Measurements from ENCODE around the gene MACROD2. TPM values are rescaled to one million over a fixed set of nuclear protein-coding genes. Genes with fewer than 3 reads are reported as not detected.

The MACROD2 gene
- total RNA-seq, 1 donor from 2014 or later: 1.6 TPM

DNA sequence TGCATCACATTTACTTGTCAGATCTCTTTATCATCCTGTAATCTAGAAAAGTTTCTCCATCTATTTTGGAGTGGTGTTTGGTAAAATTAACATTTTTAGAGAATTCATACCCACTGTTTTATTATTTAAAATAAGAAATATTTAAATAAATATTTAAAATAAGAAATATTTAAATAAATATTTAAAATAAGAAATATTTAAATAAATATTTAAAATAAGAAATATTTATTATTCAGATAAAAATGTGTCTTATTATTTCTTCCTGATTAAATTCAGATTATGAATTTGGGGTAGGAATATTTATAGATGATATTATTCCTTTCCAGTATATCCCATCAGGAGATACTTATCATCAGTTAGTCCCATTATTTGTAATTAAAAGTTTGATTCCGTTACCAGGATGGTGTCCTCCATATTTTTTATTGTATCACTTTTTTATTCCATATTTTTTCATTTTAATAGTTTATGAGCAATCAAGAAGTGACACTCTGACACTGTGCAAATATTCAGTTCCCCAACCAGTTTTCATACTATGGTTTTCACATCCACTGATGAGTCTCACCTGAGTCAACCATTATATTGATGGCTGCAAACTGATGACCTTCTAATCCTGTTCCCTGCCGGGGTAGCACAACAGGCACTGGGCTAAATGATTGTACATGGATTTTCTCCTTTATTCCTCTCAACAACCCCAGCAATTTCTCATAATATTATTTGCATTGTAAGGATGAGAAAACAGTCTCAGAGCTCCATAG lies 1555.0 kb downstream of the MACROD2 start:
- no peak for DNase-seq (ENCODE audit: low spot score)
- intact Hi-C loops (cut with DNase I): no loop called here

DNA sequence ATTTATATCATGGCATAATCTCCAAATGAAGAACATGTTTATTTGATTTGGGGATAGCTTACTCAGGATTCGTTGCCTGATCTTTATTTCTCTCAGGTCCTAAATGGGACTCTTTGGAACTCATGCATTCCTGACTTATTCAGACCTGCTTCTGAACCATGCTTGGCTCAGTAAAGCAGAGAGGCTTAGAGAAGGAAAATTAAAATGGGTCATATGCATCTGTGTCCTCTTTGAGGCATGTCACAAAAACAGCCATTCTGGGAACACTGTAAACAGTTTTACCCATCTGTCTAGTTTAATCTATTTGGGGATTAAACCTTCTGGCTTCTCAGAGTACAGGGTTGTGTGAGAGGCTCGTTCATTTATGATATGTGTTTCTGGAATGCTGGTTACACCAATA lies 1560.6 kb downstream of the MACROD2 start:
- intact Hi-C loops (cut with DNase I): no loop called here
- DNase-seq (ENCODE audit: low spot score): no peak

DNA sequence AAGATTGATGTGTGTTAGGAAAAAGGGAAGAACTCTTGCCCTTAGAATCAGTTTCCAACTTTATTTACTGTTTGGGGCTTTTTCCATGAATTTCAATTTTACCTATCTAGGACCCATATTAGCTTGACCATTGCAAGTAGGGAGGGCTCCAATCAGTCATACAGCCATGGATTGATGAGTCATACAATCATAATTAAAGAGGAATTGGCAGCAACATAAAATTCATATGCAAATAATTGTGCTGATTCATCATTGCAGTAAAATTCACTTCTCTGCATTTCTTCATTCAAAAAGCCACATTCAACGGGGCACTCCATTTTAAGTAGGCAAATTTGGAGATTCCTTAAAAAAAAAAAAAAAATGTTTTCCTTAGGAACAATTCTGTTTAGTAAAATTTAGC lies 1561.6 kb downstream of the MACROD2 start:
- no peak for DNase-seq (ENCODE audit: low spot score)
- intact Hi-C loops (cut with DNase I): no loop called here

DNA sequence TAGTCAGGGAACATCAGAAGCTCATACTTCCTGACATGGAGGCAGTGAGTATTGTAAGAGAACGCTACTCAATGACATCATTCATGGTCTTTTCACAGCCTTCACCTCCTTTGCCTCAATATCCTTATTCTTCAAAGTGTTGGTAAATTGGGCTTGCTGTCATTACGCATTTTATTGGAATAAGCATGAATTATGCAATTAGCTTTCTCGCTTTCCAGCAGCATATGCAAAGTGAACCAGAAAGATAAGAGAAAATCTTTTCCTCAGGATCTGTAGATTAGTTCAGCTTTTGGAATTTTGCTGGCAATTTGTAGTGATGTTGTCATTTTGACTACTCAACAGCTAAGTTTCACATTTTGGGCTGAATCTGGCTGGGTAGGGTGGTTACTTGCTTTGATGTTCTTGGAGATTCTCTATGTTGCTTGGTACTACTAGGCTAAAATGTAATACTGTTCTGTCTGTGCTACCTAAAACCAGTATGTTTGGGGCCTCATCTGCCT lies 1565.8 kb downstream of the MACROD2 start:
- intact Hi-C loops (cut with DNase I): no loop called here

DNA sequence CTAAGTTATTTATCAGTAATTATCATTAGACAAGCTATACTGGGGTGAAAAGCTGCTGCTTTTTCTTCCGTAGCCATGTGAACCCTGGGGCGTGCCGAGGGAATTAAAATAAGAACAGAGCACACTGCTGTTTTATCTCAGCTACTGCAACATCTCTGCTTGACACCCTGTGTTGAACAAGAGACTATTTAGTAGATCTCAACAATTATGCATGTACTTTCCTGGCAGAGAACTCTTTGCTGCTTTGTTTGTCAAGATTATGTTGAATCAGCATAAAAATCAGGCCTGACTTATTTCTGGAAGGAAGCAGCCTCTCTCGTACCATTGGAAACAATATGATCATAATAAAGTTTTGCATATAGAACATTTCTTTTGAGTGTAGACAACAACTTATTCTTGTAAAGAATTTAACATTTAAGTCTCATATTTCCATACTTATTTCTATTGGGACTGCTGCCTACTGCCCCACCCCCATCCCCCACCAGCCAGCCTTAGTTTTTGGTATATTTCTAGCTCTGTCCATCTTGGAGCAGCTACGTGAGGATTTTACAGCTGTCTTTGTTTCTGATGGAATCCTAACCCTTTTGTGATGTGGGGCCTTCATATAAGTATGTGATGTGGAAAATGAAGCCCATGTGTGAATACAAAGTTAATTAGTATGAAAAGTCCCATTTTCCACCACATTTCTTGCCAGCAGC lies 1566.5 kb downstream of the MACROD2 start:
- intact Hi-C loops (cut with DNase I): no loop called here

More for the DNA sequence above, 1565.8 kb downstream of the MACROD2 start:
- DNase-seq (ENCODE audit: low spot score): no peak

DNA sequence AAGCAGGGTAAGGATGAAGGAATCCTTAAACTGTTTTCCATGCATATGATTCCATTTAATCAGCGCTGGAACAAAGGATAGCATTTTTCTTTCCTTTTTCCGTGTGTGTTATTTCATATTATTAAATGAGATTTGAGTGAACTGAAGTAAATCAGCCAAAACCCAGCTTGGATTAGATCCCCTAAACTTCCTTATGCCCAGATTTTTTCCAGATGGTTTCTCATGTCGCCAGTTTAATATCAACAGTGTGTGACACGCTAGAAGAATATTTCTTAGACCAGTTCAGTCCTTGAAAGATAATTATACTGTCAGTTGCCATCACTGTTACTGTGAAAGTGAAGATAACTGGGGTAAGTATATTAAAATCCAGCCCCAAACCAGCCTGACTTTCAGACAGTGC lies 1568.5 kb downstream of the MACROD2 start:
- DNase-seq (ENCODE audit: low spot score): no peak
- intact Hi-C loops (cut with DNase I): no loop called here

More for the DNA sequence above, 1566.5 kb downstream of the MACROD2 start:
- DNase-seq (ENCODE audit: low spot score): no peak

DNA sequence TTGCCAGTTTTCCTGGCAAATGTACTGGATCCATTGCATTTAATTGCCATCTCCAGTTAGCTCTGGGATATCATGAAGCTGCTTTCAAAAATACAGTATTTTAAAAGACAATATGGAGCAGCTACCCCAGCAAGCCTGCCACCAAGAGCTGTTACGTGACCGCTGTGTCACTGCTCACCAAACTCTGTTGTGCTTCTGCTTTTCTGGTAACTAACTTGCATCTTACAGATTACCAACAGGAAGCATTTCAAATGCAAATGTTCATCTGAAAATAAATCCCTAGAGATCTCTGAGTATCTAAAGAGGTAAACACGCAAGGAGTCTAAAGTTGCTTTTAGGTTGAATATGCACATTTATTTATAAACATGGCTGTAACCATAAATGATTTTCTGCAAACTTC lies 1569.7 kb downstream of the MACROD2 start:
- DNase-seq (ENCODE audit: low spot score): no peak
- intact Hi-C loops (cut with DNase I): no loop called here

DNA sequence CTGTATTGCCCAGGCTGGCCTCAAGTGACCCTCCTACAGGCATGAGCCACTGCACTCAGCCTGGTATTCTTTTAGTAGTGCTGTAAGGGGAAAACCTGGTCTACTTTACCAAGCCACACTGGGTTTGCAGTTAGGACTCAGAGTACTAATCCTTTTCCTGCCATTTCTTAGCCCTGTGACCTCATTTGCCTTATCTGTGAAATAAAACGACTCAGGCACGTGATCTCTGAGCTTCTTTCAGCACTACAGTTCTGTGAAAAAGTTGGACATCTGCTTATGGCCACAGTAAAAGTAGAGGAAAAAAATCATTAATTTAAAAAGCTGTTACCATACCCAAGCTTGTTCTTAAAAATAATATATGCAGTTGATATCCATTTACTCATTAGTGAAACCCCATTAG lies 1570.5 kb downstream of the MACROD2 start:
- no peak for DNase-seq (ENCODE audit: low spot score)
- intact Hi-C loops (cut with DNase I): no loop called here

DNA sequence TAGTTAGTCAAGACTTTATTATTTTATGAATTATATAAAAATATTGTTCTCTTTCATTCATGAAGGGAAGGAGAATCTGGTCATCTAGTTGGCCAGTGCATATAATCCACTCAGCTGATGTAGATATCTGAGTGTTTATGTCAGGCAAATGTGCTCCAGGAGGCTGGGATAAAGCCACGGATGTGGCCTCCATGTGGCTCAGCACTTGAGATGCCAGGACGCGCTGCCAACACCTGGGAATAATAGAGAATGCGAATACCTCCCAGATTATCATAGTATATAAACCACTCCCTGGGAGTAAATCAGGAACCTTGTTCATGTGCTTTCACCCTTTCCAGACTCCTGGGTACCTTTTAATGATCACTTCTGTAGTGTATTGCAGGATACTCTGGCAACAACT lies 1571.9 kb downstream of the MACROD2 start:
- intact Hi-C loops (cut with DNase I): no loop called here
- DNase-seq (ENCODE audit: low spot score): no peak

DNA sequence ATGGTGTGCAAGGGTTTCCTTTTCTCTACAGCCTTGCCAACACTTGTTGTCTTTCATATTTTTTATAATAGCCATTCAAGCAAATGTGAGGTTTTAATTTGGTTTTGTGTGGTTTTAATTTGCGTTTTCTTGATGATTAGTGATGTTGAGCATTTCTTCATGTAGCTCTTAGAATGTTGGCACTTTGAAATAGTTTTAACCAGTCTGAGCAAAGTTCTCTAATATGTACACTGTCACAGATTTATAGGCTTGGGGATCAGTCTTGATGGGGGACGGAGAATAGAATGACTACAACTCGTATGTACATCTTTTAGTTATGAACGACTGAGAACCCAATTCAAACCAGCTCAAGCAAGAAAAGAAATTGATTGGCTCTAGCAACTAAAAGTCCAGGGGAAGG lies 1574.8 kb downstream of the MACROD2 start:
- DNase-seq (ENCODE audit: low spot score): no peak
- intact Hi-C loops (cut with DNase I): no loop called here

DNA sequence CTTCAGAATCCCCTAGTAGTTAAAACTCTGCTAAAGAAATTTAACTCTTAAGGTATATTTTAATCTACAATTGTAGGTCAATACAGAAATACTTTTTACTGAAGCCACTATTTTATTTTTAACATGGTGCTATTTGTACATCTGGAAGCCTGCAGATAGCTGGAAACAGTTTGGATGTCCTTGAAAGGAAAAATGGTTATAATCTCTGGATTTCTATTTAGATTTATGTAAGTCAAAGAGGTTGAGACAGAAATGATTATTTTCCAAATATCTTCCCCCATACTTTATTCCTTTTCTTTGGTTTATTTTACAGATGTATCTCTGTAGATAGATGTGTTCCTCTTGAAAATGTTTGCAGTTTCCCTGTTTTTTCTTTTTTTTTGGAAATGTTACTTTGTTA lies 1575.7 kb downstream of the MACROD2 start:
- DNase-seq (ENCODE audit: low spot score): no peak
- intact Hi-C loops (cut with DNase I): no loop called here

DNA sequence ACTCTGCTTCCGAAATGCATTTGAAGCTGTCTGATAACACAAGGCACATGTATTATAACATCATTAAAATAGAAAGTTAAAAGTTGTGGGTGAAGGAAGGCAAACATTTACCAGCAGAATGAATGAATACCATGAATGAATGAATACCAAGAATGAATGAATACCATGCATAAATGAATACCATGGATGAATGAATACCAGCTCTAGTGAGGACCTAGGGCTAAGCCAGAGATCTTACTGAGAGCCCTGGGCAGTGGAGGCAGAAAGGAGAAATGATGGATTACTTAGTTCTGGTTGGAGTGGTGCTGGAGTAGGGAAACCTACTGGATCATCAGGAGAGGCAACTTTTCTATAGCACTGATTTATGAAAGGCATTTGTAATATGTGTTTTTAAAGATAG lies 1579.9 kb downstream of the MACROD2 start:
- intact Hi-C loops (cut with DNase I): no loop called here

DNA sequence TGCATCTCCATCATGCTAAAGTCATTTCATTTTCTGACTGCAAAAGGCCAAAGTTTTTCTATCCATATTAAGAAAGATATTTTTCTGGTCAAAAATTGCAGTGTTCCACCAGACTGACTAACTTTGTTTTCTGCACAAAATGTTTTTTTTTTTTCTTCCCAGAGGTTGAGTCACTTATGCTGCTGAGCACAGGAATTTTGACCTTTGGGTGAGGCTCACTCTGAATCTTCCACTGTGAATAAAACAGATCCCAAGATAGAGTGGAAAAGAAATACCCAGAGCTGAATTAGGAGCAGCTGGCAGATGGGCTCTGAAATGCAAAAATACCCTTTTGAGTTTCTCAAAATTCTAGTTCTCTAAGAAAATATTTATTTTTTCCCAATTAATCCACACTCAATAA lies 1581.1 kb downstream of the MACROD2 start:
- DNase-seq (ENCODE audit: low spot score): no peak
- intact Hi-C loops (cut with DNase I): no loop called here

More for the DNA sequence above, 1579.9 kb downstream of the MACROD2 start:
- DNase-seq (ENCODE audit: low spot score): no peak

DNA sequence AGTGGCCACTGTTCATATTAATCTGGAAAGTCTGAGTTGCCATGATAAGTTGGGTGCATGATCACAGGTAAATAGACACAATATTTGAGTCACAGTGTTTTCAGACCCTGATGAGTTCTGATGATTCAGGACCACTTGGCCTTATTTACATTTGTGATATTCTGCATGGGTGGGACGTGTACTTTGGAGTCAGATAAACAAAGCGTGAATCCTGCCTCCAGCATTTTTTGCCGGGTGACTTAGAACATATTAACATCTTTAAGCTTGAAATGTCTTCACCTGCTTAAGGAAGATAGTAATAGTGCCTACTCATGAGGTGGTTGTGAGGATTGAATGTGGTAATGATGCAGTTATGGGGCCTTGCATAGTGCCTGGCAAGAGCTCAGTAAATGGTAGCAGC lies 1582.8 kb downstream of the MACROD2 start:
- no peak for DNase-seq (ENCODE audit: low spot score)
- intact Hi-C loops (cut with DNase I): no loop called here

DNA sequence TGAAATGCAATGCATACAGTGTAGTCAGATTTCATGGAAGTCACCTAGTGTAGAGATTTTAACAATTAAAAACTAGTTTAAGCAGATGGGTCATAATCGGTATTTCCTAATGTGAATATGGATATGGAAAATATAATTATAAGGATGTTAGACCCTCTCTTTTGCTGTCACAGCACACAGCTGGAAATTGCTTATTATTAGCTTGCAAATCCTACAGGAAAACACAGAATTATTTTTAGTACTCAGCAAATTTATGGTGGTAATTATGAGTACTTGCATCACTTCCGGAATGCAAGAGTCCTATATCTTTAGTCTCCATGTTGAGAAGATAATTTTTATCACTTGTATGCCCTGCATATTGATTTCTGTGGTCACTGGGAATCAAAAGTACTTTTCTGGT lies 1584.4 kb downstream of the MACROD2 start:
- intact Hi-C loops (cut with DNase I): no loop called here

DNA sequence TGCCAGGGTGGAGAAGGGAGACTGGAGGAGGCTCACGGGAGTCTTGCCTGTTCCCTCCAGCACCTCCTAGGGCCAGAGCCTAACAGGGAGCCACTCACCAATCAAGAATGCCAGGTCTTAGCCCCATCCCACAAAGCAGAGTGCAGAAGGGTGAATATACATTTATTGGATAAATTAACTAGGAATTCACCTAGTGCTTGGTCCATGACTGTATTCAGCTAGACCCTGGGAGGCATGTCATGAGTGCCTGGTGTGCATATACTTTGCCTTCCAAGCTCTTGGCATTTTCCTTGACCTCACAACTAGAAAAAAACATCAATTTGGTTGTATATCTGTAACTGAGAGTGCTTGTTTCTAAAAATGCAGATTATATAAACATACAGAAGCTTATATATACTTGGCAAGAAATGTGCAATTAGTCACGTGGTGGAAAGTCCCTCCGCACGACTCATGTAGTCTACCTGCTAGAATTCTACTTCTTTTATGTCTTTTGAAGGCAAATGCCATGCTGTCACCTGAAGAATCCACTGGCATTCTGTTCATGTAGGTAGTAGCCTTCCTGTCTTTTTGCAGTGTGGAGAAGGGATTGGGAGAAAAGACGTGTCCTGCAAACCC lies 1586.9 kb downstream of the MACROD2 start:
- intact Hi-C loops (cut with DNase I): no loop called here
- DNase-seq (ENCODE audit: low spot score): no peak

More for the DNA sequence above, 1584.4 kb downstream of the MACROD2 start:
- no peak for DNase-seq (ENCODE audit: low spot score)

DNA sequence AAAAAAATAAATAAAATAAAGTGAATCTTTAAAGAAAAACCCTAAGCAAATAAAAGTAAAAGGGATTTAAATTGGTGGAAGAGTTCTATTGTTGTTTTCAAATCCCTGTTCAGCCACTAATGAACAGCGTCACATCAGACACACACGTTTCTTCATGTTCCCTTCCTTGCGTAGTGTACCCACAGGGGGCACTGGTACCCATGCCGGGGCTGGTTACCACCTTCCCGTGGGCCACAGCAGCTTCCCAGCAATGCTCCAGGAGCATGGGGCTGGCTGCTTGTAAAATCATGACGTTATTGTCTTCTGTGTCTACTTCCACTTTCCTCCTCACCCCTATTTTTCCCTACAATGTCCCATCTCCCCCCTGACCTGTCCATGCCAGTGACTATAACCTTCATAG lies 1589.2 kb downstream of the MACROD2 start:
- no peak for DNase-seq (ENCODE audit: low spot score)
- intact Hi-C loops (cut with DNase I): no loop called here

DNA sequence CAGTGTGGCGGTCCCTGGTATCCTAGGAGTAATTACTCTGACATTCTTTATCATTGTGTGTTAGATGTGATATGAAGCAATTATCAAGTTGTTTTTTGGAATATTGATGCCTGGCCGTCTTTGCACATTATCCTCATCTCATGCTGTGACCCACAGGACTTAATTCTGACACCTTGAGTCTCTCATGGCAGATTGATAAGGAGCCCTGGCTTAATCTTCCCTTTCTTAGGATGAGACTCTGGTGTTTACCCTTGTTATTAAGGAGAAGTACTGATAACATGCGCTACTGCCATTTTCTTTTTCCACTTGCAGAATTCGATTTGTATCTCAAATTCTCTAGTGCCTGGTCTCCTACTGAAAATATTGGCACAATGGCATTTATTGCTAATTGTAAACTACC lies 1597.8 kb downstream of the MACROD2 start:
- DNase-seq (ENCODE audit: low spot score): no peak
- intact Hi-C loops (cut with DNase I): no loop called here

DNA sequence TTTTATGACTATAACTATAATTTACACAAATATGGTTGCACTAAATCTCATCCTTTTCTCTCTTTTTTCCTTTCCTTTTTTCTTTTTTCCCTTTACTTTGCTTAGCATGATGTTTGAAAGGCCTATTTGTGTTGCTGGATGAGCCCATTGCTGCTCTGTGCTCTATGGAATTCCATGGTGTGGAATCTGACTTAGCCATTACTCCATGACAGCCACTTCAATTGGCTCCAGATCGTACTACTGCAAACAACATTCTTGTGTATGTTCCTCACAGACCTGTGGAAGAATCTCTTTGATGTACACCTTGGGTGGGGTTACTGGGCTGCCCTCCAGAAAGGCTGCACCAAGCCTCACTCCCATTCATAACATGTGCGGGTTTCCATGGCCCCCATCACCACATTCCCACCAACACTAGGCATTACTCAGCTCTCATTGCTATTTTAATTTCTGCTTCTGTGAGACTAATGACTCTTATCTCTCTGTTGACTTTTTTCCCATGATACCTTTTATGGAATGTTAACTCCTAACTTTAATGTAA lies 1598.9 kb downstream of the MACROD2 start:
- intact Hi-C loops (cut with DNase I): no loop called here
- no peak for DNase-seq (ENCODE audit: low spot score)

DNA sequence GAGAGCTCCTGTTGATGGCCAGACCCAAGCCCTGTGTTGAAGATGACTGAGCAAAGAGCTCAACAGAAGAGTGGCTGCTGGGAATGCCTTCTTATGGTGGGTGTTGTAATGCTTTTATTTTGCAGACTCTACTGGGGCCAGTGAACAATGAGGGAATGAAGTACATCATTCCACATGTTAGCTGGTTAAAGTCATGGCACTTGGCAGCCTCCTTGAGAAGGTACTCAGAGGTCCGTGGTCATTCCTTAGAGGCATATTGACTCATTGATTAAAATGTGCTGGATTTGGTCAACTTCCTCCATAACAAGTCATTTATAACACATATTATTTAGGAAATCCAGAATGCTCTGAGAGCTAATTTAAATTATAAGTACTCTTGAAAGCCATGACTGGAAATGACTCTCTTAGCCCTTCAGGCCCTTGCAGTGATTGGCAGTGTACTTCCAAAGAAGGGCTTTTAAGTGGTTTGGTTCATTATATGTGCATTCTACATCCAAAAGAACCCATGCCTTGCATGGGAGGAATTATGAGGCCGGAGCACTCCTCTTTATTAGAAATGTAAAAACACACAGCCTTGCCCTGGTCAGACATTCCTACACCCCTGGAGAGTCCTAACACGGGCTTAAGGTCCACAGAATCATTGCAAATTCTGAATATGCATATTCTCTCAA lies 1601.0 kb downstream of the MACROD2 start:
- intact Hi-C loops (cut with DNase I): no loop called here
- DNase-seq (ENCODE audit: low spot score): no peak
